HepG2 (cell line): ENCODE measurements around the gene TSPAN18. TPM values are rescaled to one million over a fixed set of nuclear protein-coding genes. Genes with fewer than 3 reads are reported as not detected.

Experiments used
- ATAC-seq: fragments of 200-7000 bp; cut with Tn5 transposase; 3 replicates; pipeline ENCODE4 v1.9.1; 2020; ENCODE audit warnings: mild to moderate bottlenecking, moderate library complexity
- BruUV-seq: library from RNA; stranded (reverse); fragments of 400-500 nt; replicated peaks from 2 replicates; lab custom pipeline; 2021; lab: Mats Ljungman, UMichigan
- CTCF ChIA-PET: fragments of 300-600 bp; formaldehyde crosslinking; extraction: SDS; loops from one replicate; lab custom pipeline; 2021; ENCODE audit warnings: low total read pairs, inconsistent platforms, low intra/inter-chr PET ratio; lab: Yijun Ruan, JAX
- POLR2A ChIA-PET: fragments of 350-600 bp; sonication (Branson Sonifier 250); formaldehyde crosslinking; loops from one replicate; lab custom pipeline; 2020; ENCODE audit warnings: antibody characterized with exemption, inconsistent platforms; lab: Yijun Ruan, JAX
- DNase-seq: peaks from one replicate; pipeline ENCODE4 v3.0.0-alpha.2; 2015; ENCODE audit warnings: low spot score
- FAIRE-seq: peaks from 3 replicates; lab custom pipeline; 2011; peaks lifted over from hg19 to GRCh38; lab: Jason Lieb, UNC
- H2AFZ ChIP-seq: one replicate; pipeline ENCODE4 v1.6.1; 2011; ENCODE audit warnings: low read length, inconsistent platforms
- H3K27ac ChIP-seq: fragments of 300-600 bp; 3 replicates; pipeline ENCODE4 v1.8.0; 2011; ENCODE audit warnings: mixed run types, mild to moderate bottlenecking, mixed read lengths, low read length, inconsistent platforms; ENCODE audit not compliant: insufficient read depth; ENCODE audit errors: extremely low read length
- H3K27me3 ChIP-seq, 2 experiments: fragments of 200-600 bp in 1 of 2; 2 replicates in 1 of 2; 3 replicates in 1 of 2; pipeline versions ENCODE4 v1.6.0 to v1.8.0; 2011; ENCODE audit warnings: low read length in 2 of 2, mild to moderate bottlenecking in 2 of 2, moderate library complexity in 2 of 2, inconsistent platforms in 1 of 2; ENCODE audit not compliant: insufficient read depth in 2 of 2, control insufficient read depth in 1 of 2
- H3K36me3 ChIP-seq, 2 experiments: fragments of 200-600 bp in 1 of 2; replicated peaks in 1 of 2; 2 replicates in 1 of 2; 3 replicates in 1 of 2; pipeline versions ENCODE4 v1.5.1 to v1.8.0; 2011; ENCODE audit warnings: low read length in 2 of 2, inconsistent platforms in 1 of 2; ENCODE audit not compliant: insufficient read depth in 2 of 2, control insufficient read depth in 1 of 2
- H3K4me1 ChIP-seq: 2 replicates; pipeline ENCODE4 v1.5.1; 2012; ENCODE audit warnings: low read length, inconsistent platforms; ENCODE audit not compliant: insufficient read depth
- H3K4me2 ChIP-seq: 2 replicates; pipeline ENCODE4 v1.6.0; 2011; ENCODE audit warnings: low read depth, low read length, inconsistent platforms
- H3K4me3 ChIP-seq, 3 experiments: fragments of 200-600 bp in 1 of 3; sonication (generic), shearing (Covaris generic) in 1 of 3; replicated peaks in 1 of 3; 2 replicates each; pipeline ENCODE4 v1.5.1; 2011 to 2016; ENCODE audit warnings: low read length in 3 of 3, inconsistent platforms in 2 of 3, low read depth in 2 of 3, mild to moderate bottlenecking in 2 of 3, control low read depth in 1 of 3, mixed read lengths in 1 of 3; ENCODE audit not compliant: insufficient read depth in 1 of 3
- H3K79me2 ChIP-seq: one replicate; pipeline ENCODE4 v1.6.1; 2011; ENCODE audit warnings: low read length, inconsistent platforms; ENCODE audit not compliant: insufficient read depth
- H3K9ac ChIP-seq: 2 replicates; pipeline ENCODE4 v1.6.0; 2011; ENCODE audit warnings: mild to moderate bottlenecking, low read depth, low read length, inconsistent platforms; ENCODE audit not compliant: insufficient read depth
- H3K9me3 ChIP-seq: 2 replicates; pipeline ENCODE4 v1.5.1; 2012; ENCODE audit warnings: mild to moderate bottlenecking, low read length
- H4K20me1 ChIP-seq: 2 replicates; pipeline ENCODE4 v1.6.0; 2011; ENCODE audit warnings: inconsistent platforms, mild to moderate bottlenecking, low read length, moderate library complexity; ENCODE audit not compliant: insufficient read depth
- ARID2 ChIP-seq: sonication (generic); formaldehyde crosslinking; IDR thresholded peaks from 2 replicates; pipeline ENCODE4 v1.8.1; 2022; ENCODE audit warnings: mild to moderate bottlenecking, missing genetic modification reagents, borderline replicate concordance
- CENPT ChIP-seq: sonication (generic); formaldehyde crosslinking; IDR thresholded peaks from 2 replicates; pipeline ENCODE4 v1.8.0; 2022; ENCODE audit warnings: low read depth, mild to moderate bottlenecking, moderate library complexity, missing genetic modification reagents
- FOSL2 ChIP-seq: sonication (generic); formaldehyde crosslinking; IDR thresholded peaks from 2 replicates; pipeline ENCODE4 v1.4.0; 2020; ENCODE audit warnings: missing genetic modification reagents
- FOXA1 ChIP-seq, 2 experiments: fragments of 450-650 bp in 1 of 2; sonication (generic) in 1 of 2; formaldehyde crosslinking in 1 of 2; IDR thresholded peaks; 2 replicates each; pipeline versions ENCODE4 v1.4.0 to v1.6.1; 2016 to 2020; ENCODE audit warnings: missing genetic modification reagents in 1 of 2
- FOXP1 ChIP-seq, 2 experiments: fragments of 450-650 bp in 1 of 2; IDR thresholded peaks; 2 replicates each; pipeline ENCODE4 v1.6.1; 2017 to 2018; ENCODE audit warnings: antibody characterized with exemption in 1 of 2
- HOXA9 ChIP-seq: sonication (generic); formaldehyde crosslinking; IDR thresholded peaks from 2 replicates; pipeline ENCODE4 v1.8.1; 2022; ENCODE audit warnings: missing genetic modification reagents, mild to moderate bottlenecking, moderate library complexity, borderline replicate concordance
- PCBP1 ChIP-seq: fragments of 200-400 bp; formaldehyde crosslinking; IDR thresholded peaks from 2 replicates; pipeline ENCODE4 v1.6.1; 2017; ENCODE audit warnings: mild to moderate bottlenecking, low read depth, low read length, borderline replicate concordance
- PLSCR1 ChIP-seq: sonication (generic); formaldehyde crosslinking; IDR thresholded peaks from 2 replicates; pipeline ENCODE4 v1.5.0; 2020; ENCODE audit warnings: missing genetic modification reagents, mild to moderate bottlenecking, borderline replicate concordance
- POGZ ChIP-seq: sonication (generic); formaldehyde crosslinking; IDR thresholded peaks from 2 replicates; pipeline ENCODE4 v1.4.0; 2020; ENCODE audit warnings: mild to moderate bottlenecking, missing genetic modification reagents
- SRF ChIP-seq: IDR thresholded peaks from 2 replicates; pipeline ENCODE4 v1.6.1; 2011; ENCODE audit warnings: mild to moderate bottlenecking, low read depth, low read length, moderate library complexity
- SYNCRIP ChIP-seq: fragments of 200-400 bp; formaldehyde crosslinking; IDR thresholded peaks from 2 replicates; pipeline ENCODE4 v1.6.1; 2018; ENCODE audit warnings: mild to moderate bottlenecking, low read depth, low read length; ENCODE audit not compliant: insufficient read depth
- ZFP36 ChIP-seq: fragments of 150-350 bp; IDR thresholded peaks from 2 replicates; pipeline ENCODE4 v1.6.1; 2018; ENCODE audit warnings: borderline replicate concordance, low read length, low read depth; ENCODE audit not compliant: partially characterized antibody
- ZMYM2 ChIP-seq: sonication (generic); formaldehyde crosslinking; IDR thresholded peaks from 2 replicates; pipeline ENCODE4 v1.8.0; 2022; ENCODE audit warnings: mild to moderate bottlenecking, missing genetic modification reagents
- ZNF232 ChIP-seq: sonication (generic); formaldehyde crosslinking; IDR thresholded peaks from 2 replicates; pipeline ENCODE4 v1.4.0; 2020; ENCODE audit warnings: missing genetic modification reagents, borderline replicate concordance
- ZNF577 ChIP-seq: sonication (generic); formaldehyde crosslinking; IDR thresholded peaks from 2 replicates; pipeline ENCODE4 v1.4.0; 2020; ENCODE audit warnings: mild to moderate bottlenecking, low read depth, missing genetic modification reagents, borderline replicate concordance
- ZSCAN9 ChIP-seq: IDR thresholded peaks from 2 replicates; pipeline ENCODE4 v1.6.1; 2016; ENCODE audit warnings: borderline replicate concordance
- WGBS: methylation state at CpG from one replicate; pipeline ENCODE4 v1.1.6; 2017; ENCODE audit warnings: low lambda C conversion rate; 5-methylcytosine and 5-hydroxymethylcytosine counted together
- in situ Hi-C: cut with HindIII; loops from 2 replicates; pipeline ENCODE4 v1.10.0; 2017; ENCODE audit warnings: low pct_unique_long_range_greater_than_20kb; ENCODE audit not compliant: extremely low pct_ligation_motif_present
- intact Hi-C: fragments of 100-400 bp; cut with micrococcal nuclease; formaldehyde crosslinking; loops from one replicate; pipeline ENCODE4 v1.10.0; 2022; ENCODE audit not compliant: unreplicated experiment
- polyA plus RNA-seq, 8 experiments: library from polyadenylated mRNA; depleted of rRNA in 3 of 8; stranded (reverse) in 7 of 8; unstranded in 1 of 8; fragments of >200 nt; fragmentation: Illumina TruSeq in 4 of 8; extraction: Trizol in 4 of 8; gene quantifications; 2 replicates each; pipeline versions ENCODE4 v1.2.1 to v1.2.3, GENCODE V29; 2011 to 2016; ENCODE audit warnings: low read depth in 4 of 8, missing spikeins in 1 of 8, mixed read lengths in 1 of 8; ENCODE audit not compliant: insufficient read depth in 1 of 8
- total RNA-seq, 5 experiments: library from RNA; depleted of rRNA; stranded (reverse); fragments of >200 nt; fragmentation: Illumina TruSeq; extraction: Trizol; gene quantifications; 2 replicates each; pipeline ENCODE4 v1.2.3, GENCODE V29; 2016; ENCODE audit warnings: low read depth in 1 of 5
- TF ChIP-seq, protein P1 (sequence below): IDR thresholded peaks from 2 replicates; pipeline ENCODE4 v1.6.1; 2016; ENCODE audit warnings: missing biosample characterization, missing genetic modification reagents, low read depth

TSPAN18 gene
- total and polyA plus RNA-seq, 2 of the 13 experiments (the other 11 are each of a cell fraction or from before 2014, with no cell fraction given) = not detected

DNA sequence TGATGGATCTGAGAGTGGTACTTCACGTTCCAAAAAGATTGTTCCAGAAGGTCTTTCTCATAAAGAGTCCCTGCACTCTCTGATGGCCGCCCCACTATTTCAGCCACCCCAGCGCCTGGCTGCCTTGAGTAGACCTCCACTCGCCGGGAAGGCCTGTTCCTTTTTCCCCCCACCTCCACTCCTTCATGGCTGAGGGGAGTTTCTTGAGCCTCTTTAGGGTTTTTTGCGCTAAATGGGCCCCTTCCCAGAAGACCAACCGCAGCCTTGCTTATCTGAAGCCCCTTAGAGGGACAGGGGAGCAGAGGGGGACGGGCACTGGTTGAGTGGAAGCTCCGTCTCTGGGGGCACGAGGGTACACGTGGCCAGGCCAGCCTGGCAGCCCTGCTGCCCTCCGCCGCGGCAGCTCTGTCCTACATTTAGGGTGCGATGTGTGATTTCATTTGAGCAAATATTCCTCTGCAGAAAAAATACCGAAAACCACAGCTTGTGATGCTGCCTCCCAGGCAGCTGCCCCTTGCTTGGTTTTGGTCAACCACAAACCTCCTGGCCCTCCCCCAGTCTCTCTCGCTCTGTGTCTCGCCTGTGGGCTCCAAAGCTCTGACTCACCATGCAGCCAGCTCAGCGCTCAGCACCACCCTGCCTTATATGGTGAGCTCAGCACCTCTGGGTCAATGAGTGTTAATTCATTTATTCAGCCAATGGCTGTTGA lies 135.2 kb downstream of the TSPAN18 start:
- POLR2A ChIA-PET = no interaction called here
- H2AFZ ChIP-seq = no peak overlapping the region
- FAIRE-seq = no peak

GRCh38 chr11:44862558-44863101 lies 135.9 kb downstream of the TSPAN18 start:
- ChIA-PET CTCF (no interaction called here), POLR2A (no interaction called here)
- Histone ChIP-seq H3K79me2 (no peaks in the 10 kb centered on the region), H3K9ac (no peak overlapping the region), H3K27ac (no peak overlapping the region), H3K27me3 (peaks cover 3 to 9% of the 10 kb centered on the region in 2 experiments; a peak in 2 of 5 replicates), H4K20me1 (no peaks in the 10 kb centered on the region), H3K9me3 (no peaks in the 10 kb centered on the region), H3K4me2 (no peak overlapping the region), H3K36me3 (no peaks in the 10 kb centered on the region), H3K4me3 (no peak overlapping the region), H2AFZ (no peak overlapping the region), H3K4me1 (no peaks in the 10 kb centered on the region)
- ATAC-seq = no peak
- no peak for FAIRE-seq
- BruUV-seq = no TSS peak
- no peak for DNase-seq
- 24% methylated on average over 5 of the region's 5 CpGs for WGBS
- intact Hi-C loops = no loop called here
- in situ Hi-C loops = no loop called here
- TF ChIP-seq FOXA1 (IDR thresholded peaks at IDR 0.05) (no peak), FOXA1 (CRISPR knock-in tag; IDR thresholded peaks at IDR 0.05) (no peak), ZNF232 (CRISPR knock-in tag) (no peak), ZSCAN9 (no peak), ZNF577 (CRISPR knock-in tag) (no peak), FOXP1 (IDR thresholded peaks at IDR 0.05) (no peak), FOXP1 (CRISPR knock-in tag; IDR thresholded peaks at IDR 0.05) (no peak), POGZ (CRISPR knock-in tag) (no peak), PLSCR1 (CRISPR knock-in tag) (no peak), PCBP1 (no peak), CENPT (CRISPR knock-in tag) (no peak), HOXA9 (CRISPR knock-in tag) (no peak), ZMYM2 (CRISPR knock-in tag) (no peak), ZFP36 (no peak), ARID2 (CRISPR knock-in tag) (no peak)
- TF ChIP-seq, protein P1, sequence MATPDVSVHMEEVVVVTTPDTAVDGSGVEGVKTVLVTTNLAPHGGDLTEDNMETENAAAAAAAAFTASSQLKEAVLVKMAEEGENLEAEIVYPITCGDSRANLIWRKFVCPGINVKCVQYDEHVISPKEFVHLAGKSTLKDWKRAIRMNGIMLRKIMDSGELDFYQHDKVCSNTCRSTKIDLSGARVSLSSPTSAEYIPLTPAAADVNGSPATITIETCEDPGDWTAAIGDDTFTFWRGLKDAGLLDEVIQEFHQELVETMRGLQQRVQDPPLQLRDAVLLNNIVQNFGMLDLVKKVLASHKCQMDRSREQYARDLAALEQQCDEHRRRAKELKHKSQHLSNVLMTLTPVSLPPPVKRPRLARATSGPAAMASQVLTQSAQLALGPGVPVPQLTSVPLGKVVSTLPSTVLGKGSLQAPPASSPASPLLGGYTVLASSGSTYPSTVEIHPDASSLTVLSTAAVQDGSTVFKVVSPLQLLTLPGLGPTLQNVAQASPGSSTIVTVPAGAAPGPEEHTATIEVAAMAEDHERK (CRISPR knock-in tag) = no peak

More for the DNA sequence above, 135.2 kb downstream of the TSPAN18 start:
- Histone ChIP-seq H3K27me3 (peaks cover 3 to 13% of the 10 kb centered on the region in 2 experiments; a peak in 3 of 5 replicates), H3K9ac (no peak overlapping the region), H3K4me3 (no peak overlapping the region), H3K4me1 (no peaks in the 10 kb centered on the region), H3K27ac (no peak overlapping the region), H3K36me3 (no peaks in the 10 kb centered on the region), H3K9me3 (no peaks in the 10 kb centered on the region), H3K4me2 (no peak overlapping the region), H3K79me2 (no peaks in the 10 kb centered on the region), H4K20me1 (no peaks in the 10 kb centered on the region)
- ATAC-seq (peak; percentile 73), DNase-seq (peak; percentile 44)
- TF ChIP-seq SYNCRIP (no peak), FOSL2 (CRISPR knock-in tag) (peak; percentile 40), SRF (peak; percentile 65; the same call in 1 of the 2 replicates)
- no TSS peak for BruUV-seq
- in situ Hi-C loops = no loop called here
- CTCF ChIA-PET = no interaction called here
- intact Hi-C loops = no loop called here
- 25% methylated on average over 14 of the region's 19 CpGs for WGBS
